Non-pigmented ciliary epithelial cell (primary cell): ENCODE results near the gene BOD1.

Experiments used
- DNase-seq: peaks from one replicate; pipeline ENCODE4 v3.0.0-alpha.2; 2010; ENCODE audit warnings: low read depth

Gene BOD1

DNA sequence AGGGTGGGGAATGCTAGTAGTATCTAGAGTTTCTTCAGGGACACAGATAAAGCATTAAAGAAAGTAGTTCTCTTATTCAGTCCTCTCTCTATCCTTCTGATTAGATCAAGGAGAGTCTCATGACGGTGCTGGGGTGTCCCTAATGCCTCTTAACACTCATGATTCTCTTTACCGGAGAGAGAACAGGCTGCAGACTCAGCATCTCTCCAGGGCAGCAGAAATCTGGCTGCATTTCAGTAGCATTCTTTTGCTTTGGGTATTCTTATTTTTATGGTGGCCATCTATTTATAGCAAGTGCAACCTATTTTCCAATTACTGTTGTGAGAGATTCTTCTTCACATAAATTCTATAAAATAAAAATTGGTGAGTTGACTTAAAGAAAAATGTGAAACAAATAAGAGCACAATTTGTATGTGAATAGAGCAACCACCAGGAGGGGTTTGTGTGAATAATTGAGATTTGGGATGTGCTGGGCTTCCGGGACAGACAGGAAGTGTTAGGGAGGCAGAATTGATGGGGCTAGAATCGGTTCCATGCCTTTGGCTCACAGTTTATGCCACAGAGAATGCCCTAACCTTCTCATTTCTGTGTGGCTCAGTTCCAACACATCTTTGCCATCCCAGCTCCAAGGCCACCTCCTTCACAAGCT lies 23.8 kb upstream of the BOD1 start:
- no peak for DNase-seq

DNA sequence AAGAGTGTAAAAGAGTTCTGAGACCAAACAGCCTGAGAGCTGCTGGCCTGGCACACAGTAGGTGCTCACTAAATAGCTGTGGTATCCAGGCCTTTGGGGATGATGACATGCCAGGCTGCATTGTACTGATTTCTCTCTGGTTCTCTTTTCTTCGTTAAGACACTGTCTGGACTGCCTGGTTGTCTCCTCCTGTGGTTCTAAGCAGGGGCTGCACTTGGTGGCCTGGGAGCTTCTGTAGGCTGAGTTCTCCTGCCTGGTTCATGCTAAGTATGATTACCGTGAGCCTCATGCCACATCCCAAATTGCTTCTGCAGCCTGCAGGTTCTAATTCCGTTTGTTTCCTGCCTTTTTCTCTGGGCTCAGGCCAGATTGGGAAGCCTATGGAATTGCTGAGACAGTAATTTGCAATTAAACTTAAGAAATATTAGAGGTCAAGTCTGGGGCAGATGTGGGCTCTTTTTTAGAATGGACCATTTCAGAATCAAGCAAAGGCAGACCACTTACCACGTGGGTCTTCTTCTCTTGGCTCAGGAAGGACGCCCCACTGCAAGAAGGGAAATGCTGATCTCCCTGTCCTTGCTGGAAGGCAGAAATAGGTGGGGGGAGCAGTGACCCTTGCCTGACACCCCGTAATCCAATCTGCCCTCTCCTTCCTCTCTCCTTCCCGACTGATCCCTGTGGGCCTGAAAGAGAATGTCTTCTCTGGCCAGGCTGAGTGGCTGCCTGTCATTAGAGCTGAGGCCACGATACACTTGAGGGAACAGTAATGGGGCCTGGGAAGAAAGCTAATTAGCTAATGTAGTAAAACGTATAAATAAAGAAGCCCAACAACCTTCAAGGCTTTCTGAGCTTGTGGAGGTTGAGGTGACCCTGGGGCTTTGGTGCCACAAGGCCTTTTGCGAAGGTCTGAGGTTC lies 21.9 kb upstream of the BOD1 start:
- DNase-seq: no peak

DNA sequence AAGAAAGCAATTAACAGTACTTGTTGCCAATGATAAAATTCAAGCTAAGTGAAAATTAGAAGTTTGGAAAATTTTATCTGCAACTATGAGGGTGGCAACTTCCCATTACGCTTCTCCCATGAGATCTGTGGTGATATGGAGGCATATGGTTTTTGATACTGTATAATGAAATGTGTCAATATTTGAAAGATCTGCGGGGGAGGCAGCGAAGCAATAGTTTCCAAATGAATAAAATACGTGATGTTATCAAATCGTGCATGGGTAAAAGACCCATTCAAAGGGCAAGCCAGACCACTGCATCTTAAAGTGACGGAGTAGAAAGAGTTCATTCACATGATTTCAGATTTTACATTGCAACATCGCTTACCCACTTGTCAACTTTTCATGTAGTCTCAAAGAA lies 20.9 kb upstream of the BOD1 start:
- DNase-seq: no peak

DNA sequence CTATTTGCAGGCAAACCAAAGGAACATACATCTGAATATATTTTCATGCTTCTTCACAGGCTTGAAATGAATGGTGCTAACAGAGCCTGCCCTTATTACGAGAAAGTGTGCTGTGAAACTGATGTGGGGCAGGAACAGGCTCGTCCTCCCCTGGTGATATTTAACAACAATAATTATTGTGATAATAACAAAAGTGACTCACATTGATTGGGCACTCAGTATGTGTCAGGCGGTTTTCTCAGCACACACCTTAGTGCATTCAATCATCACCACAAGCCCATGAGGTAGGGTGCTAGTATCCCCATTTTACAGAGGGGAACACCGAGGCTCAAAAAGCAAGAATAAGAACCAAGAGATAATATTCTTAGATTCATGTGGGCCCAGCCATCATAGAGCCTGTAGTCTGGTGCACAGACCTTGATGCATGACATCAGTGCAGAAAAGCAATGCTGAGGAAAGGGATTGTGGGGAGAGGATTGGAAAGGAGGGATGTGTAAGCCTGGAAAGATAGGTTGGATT lies 18.1 kb upstream of the BOD1 start:
- no peak for DNase-seq

DNA sequence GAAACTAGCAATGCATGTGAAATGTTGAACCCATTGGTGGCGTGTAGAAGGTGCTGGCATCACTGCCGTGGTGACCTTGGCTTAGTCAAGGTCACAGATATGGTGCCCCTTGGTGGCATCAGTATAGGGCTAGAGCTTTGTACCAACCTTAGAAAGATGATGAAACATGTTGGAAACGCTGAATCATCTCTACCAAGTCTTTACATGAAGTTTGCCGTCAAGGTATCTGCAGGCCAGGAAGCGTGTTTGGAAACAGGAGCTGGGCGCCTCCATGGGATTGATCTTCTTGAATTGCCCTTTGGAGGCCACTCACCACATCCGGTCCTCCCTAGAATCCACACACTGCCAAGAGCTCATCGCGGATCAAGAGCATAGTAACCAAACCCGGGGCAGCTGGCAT lies 16.9 kb upstream of the BOD1 start:
- no peak for DNase-seq

DNA sequence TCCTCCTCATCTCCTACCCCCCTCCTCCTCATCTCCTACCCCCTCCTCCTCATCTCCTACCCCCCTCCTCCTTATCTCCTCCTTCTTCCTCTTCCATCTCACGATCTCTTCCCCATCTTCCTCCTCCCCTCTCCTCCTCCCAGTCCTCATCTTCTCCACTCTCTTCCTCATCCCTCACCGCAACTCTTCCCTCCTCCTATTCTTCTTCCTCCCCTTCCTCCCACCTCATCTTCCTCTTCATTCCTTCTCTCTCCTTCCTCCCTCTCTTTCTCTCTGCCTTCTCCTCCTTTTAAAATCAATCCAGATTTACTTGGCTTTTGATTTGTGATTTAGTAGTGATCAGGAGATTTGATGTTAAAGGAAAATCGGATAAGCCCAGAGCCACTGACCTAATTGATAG lies 15.0 kb upstream of the BOD1 start:
- DNase-seq: no peak

DNA sequence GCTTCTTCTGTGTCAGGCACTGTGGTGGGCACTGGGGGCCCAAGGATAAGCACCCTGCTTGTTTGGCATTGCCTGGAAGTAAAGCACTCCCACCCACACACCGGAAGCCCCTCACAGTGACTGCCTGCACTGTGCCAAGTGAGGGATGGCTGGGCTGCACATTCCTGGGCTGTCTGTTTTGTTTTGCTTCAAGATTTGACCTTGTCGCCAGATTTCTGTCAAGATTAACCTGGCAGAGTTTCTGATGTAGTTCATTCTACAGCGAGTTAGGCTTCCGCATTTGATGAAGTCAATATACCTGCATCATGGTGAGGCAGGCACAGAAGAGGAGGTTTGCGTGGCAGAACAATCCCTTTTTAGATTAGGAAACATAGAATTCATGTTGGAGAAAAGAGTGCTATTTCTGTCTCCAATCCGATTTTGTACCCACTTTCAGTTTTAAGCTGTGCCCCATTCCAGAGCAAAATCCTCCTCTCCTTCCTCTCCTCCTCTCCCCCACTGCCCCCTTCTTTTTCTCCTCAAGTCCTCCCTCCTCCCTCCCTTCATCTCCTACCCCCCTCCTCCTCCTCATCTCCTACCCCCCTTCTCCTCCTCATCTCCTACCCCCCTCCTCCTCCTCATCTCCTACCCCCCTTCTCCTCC lies 14.4 kb upstream of the BOD1 start:
- no peak for DNase-seq

DNA sequence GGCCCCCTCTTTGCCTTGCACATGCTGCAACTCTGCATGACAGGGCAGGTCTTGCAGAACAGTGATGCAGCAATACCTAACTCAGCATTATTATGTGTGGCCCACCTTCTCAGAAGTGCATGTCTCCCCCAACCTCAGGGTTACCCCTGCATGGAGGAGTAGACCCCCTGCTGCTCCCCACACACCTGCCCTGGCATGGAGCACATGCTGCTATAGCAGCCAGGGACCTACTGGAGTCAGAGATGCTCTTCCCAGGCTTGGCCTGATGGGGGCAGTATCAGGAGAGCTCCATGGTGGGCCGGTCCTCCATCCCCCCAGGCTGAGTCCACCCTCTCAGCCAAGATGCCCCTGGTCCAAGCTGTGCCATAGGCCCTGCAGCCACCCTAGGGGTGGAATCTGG lies 13.2 kb upstream of the BOD1 start:
- DNase-seq: no peak

DNA sequence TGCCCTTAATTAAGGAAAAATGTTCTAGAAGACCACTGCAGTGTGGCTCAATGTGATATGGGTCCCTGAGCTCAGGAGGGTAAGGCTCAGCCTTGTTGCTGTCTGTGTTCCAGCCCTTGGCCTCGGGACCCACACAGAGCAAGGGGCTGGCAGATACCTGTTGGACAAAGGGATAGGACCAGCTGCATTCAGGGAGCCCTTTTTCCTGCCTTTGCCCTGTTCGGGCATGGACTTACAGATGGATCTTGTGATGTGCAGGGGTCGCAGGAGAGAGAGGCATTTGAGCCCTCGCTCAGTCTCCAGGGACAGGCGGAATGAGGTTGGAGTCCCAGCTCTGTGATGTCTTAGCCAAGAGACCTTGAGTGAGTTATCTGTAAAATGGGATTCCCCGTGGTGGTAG lies 12.1 kb upstream of the BOD1 start:
- no peak for DNase-seq

DNA sequence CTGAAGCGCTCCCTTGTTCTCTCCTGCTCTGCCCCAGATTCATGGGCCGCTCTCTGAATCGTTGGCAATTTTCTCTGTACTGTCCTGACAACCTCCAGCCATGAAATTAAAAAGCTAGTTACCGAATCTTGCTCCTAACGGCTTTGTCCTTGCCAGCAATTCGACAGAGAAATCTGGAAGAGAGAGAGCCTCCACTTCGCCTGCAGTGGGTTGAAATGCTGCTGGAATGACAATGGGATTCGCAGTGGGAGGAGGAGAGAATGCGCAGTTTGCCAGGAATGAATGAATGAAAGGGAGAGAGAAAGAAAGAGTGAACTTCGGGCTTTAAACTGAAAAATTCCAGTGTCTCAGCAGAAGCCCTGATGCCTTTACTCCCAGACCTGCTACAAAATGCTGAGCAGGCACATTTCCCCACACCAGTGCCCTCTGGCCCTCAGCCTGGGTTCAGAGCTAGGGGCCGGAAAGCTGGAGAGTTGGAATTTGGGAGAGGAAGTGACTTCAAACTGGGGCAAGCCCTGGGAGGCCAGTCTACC lies 11.5 kb upstream of the BOD1 start:
- DNase-seq: no peak

DNA sequence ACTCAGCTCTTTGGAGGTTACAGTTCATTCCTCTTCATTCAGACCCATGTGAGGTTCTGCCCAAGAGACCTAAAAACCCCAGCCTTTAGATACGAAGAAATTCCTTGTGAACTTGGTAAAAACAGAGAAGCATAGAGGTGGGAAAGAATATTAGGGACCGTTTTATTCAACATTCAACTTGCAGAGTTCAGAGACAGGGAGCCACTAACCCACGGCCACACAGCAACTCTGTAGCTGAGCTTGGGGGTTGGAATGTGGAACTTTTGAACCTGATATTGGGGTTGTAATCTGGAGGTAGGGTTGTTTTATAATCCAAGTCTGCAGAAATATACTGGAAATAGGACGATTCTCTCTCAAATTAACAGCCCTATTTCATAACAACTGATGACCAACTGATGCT lies 10.8 kb upstream of the BOD1 start:
- DNase-seq: no peak

DNA sequence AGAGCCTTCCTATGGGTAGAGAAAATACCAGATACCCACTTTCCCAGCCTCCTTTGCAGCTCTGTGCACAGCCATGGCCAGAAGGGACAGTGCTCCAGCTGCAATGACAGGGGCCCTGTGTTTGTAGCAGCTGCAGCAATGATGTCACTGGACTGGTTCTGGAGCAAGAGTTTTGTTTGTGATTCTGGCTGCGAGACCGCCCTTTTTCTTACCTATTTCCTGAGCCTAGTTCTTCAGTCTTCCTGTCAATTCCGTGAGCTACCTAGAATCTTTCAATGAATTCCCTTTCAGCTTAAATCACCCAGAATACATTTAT lies 10.0 kb upstream of the BOD1 start:
- DNase-seq: no peak

DNA sequence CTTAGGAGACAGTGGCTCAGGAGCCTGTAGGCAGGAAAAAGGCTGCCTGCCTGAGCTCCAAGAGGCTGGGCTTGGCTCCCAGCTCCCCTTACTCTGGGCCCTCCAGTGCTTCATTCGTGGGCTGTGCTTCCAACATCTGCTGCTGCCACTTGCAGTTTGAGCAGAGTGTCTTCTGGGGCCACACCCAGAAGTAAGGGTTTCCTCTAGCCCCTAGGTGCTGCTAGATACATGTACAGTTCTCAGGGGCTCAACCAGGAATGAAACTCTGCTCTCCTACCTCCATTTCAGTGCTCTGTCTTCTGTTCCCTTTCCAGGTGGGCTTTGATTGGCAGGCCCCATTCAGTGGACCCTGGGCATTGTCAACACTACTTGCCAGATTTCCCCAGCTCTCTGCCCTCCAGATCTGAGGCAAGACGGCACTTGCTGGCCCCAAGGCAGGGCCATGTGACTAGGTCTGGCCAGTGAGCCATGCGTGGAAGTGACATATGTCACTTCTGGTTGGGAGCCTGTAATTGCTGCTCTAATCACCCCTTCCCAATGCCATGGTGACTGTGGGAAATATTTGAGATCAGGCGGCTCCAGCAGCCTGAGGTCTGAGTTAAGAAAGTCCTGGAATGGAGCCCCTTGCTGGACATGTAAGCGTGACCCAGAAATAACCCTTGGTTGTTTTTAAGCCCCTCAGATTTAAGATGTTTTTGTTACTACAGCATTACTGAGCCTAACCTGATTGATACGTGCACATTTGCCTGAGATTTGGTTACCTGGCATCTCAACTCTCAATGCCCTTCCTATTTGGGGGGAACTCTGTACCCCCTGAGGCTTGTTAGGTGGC lies 9.4 kb upstream of the BOD1 start:
- DNase-seq: no peak

DNA sequence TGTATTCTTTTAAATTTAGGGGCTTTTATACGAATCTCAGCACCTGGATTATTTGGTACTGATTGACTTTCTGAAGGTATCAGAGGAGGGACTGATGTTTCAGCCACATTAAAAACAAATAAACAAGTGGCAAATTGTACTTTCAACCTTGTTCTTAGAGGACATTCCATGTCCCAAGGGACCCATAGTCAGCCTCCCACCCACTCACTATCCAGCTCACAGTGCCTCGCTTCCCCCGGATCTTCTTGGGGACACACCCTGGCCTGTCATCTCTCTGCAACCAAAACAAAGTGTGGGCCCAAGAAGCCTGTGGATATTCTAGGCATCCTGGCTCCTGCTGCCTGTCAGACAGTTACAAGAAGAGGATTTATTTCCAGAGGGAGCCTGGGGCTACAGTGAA lies 8.8 kb upstream of the BOD1 start:
- DNase-seq: no peak

DNA sequence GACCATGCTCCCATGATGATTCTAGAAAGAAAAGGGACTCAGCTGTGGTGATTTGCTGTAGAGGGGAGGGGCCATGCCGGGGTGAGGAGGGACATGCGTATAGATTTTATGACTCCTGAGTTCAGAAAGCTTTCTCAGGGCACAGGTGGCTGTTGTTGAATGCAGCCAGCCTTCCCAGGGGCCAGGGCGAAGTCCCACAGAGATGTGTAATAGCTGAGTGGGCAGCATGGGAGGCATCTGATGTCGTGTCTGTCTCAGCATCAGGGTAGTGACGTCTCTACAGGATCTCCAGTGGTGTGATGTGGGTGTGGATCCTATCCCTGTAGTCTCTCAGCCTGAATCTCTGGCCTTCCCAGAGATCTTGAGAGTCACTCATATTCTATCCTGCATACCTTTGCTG lies 7.8 kb upstream of the BOD1 start:
- DNase-seq: no peak

DNA sequence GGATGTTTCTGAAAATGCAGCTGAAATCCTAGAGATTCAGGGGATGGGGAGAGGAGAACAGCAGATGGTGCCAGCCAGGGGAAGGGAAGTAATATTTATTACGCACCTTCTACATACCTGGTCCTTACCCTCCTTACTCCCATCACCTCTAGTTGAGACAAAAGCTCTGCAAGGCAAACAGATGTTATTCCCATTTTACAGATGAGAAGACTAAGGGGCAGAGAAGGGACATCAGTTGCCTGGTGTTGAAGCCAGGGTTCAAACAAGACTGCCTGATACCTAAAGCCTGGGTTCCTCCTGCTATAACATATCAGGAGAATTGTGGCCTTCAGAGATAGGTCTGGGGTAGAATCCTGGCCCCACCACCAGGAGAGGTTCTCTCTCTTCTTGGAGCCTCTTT lies 7.3 kb upstream of the BOD1 start:
- DNase-seq: no peak

DNA sequence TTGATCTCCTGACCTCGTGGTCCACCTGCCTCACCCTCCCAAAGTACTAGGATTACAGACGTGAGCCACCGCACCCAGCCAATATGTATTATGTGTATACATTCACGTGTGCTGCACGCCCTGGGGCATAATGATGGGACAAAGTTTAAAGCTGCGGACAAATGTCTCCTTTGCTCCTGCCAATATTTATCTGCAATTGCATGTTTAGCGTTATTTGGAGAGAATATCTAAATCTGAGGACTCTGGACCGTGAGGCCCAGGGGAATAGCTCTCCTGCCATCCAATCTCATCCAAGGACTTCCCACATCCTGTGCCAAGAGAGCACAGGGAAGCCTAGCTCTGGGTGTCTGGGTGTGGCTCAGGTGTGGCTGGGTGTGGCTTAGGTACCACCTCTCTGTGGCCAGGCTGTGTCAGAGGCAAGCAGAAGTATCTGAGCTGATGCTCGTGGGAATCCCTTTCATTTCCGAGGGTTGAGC lies 6.9 kb upstream of the BOD1 start:
- DNase-seq: no peak

DNA sequence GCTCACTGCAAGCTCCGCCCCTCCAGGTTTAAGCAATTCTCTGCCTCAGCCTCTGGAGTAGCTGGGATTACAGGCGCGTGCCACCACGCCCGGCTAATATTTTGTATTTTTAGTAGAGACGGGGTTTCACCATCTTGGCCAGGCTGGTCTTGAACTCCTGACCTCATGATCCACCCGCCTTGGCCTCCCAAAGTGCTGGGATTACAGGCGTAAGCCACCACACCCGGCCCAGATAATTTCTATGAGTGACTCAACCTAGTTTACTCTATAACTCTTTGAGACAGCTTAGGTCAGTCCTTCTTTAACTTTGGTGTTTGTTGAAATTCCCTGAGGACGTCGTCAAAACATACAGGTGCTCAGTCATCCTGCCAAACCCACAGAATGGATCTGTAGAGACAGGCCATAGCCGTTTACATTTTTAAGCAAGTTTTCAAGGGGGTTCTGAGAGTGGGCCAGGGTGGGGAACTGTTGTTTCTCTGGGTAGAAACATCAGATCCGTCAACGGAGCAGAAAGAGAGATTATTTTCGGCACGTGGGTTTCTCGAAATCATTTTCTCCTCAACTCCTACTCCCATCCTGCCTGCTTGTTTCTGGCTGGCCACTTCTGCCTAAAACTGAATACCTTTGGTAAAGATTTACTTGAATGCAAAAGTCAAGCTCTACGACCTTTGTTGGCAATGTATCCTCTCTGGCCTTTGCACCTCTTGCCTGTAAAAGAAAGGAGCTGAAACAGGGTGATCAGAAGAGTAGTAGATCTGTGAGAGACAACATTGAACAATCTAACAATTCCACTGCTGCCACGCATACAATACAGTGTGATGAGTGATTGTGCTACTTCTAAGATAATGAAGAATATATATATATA lies 6.0 kb upstream of the BOD1 start:
- no peak for DNase-seq

DNA sequence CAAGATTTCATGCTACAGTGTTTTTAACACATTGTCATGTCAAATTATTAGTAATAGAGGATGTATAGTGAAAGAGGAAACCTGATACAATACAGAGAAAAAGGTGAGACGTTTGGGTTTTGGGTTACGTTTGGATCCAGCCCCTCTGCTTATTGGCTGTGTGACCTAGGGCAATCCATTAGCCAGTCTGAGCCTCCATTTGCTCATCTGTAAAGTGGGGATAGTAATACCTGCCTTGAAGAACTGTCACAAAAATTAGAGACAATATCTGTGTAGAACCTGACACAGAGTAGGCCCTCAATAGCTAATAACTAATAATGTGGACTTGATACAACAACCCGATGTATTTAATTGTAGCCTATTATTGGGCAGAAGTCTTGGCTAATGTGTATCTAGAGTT lies 4.3 kb upstream of the BOD1 start:
- no peak for DNase-seq

DNA sequence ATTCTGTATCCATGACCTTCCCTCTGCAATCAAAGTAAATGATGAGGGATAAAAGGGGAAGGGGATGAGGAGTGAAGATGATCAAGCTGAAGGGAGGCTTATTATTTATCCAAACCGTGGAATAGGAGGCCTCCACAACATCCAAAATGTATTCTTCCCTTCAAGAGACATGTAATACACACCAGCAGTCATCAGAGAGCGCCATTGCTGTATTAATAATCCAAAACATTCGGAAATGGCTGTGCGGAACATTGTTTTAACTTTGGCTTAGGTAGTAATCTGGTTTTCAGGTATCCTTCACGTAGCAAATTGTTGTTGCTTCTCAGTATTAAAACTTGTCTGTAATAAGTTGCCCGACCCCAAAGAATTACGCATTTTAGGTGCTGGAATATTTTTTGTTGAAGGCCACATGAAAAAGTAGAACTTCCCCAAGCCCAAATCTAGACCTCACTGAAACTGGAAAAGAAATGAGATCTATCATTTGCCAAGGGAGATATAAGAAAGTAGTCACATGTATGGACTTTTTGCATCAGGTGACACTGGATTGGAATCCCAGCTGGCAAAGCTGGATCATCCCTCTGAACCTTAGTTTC lies 2.6 kb upstream of the BOD1 start:
- DNase-seq: no peak
